NT2/D1 (cell line): ENCODE results near the gene DIRAS1.

ENCODE experiments used
- YY1 ChIP-seq: IDR thresholded peaks from 2 replicates; pipeline ENCODE4 v1.6.1; 2011; ENCODE audit not compliant: insufficient read length, insufficient read depth
- ZNF274 ChIP-seq: IDR thresholded peaks from 2 replicates; pipeline ENCODE4 v1.6.1; 2011; ENCODE audit warnings: mild to moderate bottlenecking, low read depth, low read length

DNA sequence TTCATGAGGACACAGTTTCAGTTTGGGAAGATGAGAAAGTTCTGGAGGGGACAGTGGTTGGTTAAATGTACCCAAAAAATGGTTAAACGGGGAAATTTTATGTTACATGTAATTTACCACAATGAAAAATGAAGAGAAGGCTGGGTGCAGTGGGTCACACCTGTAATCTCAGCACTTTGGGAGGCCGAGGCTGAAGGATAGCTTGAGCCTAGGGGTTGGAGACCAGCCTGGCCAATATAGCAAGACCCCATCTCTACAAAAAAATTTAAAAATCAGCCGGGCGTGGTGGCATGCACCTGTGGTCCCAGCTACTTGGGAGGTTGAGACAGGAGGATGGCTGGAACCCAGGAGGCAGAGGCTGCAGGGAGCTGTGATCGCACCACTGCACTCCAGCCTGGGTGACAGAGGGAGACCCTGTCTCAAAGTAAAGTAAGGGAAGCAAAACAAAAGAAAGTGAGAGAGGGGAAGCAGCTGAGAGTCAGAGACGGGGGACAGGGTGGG, 35.9 kb downstream of the DIRAS1 start:
- no peak for TF ChIP-seq ZNF274
- no peak for TF ChIP-seq YY1
